SK-N-SH (cell line): ENCODE data around the gene CHD6. TPM values are rescaled to one million over a fixed set of nuclear protein-coding genes. Genes with fewer than 3 reads are reported as not detected.

ENCODE experiments used
- CTCF ChIA-PET: fragments of 300-600, 350-600 bp; formaldehyde crosslinking; extraction: SDS; loops from one replicate; lab custom pipeline; 2021; lab: Yijun Ruan, JAX
- POLR2A ChIA-PET: fragments of 350-600 bp; sonication (Branson Sonifier 250); formaldehyde crosslinking; extraction: SDS; loops from one replicate; lab custom pipeline; 2020; ENCODE audit warnings: antibody characterized with exemption, inconsistent platforms; lab: Yijun Ruan, JAX
- DNase-seq: peaks from one replicate; pipeline ENCODE4 v3.0.0; 2012
- H2AFZ ChIP-seq: fragments of 200-600 bp; sonication (generic); 2 replicates; pipeline ENCODE4 v1.8.1; 2016; ENCODE audit warnings: antibody characterized with exemption, mild to moderate bottlenecking, low read depth
- H3F3A ChIP-seq: fragments of 200-600 bp; sonication (generic); replicated peaks from 2 replicates; pipeline ENCODE3; 2016; ENCODE audit warnings: antibody characterized with exemption, mild to moderate bottlenecking; ENCODE audit not compliant: insufficient read depth
- H3K27ac ChIP-seq, 2 experiments: fragments of 200-500 bp in 1 of 2; fragments of 200-600 bp in 1 of 2; sonication (Bioruptor generic) in 1 of 2; sonication (generic), shearing (Covaris generic) in 1 of 2; 2 replicates each; pipeline versions ENCODE4 v1.5.1 to v1.6.1; 2014 to 2016; ENCODE audit warnings: low read depth in 2 of 2, inconsistent platforms in 1 of 2, low read length in 1 of 2, mild to moderate bottlenecking in 1 of 2, mixed read lengths in 1 of 2
- H3K27me3 ChIP-seq: fragments of 200-600 bp; sonication (generic), shearing (Covaris generic); 2 replicates; pipeline ENCODE4 v1.6.1; 2016; ENCODE audit warnings: mixed run types; ENCODE audit not compliant: insufficient read depth
- H3K36me3 ChIP-seq, 2 experiments: fragments of 200-500 bp in 1 of 2; fragments of 200-600 bp in 1 of 2; sonication (Bioruptor generic) in 1 of 2; sonication (generic) in 1 of 2; replicated peaks in 1 of 2; 2 replicates each; pipeline versions ENCODE3 to v1.5.1; 2014 to 2016; ENCODE audit warnings: low read length in 1 of 2, mild to moderate bottlenecking in 1 of 2; ENCODE audit not compliant: insufficient read depth in 2 of 2, control insufficient read depth in 1 of 2
- H3K4me1 ChIP-seq, 2 experiments: fragments of 200-500 bp in 1 of 2; fragments of 200-600 bp in 1 of 2; sonication (Bioruptor generic) in 1 of 2; sonication (generic), shearing (Covaris generic) in 1 of 2; 2 replicates each; pipeline versions ENCODE4 v1.5.1 to v1.6.1; 2014 to 2016; ENCODE audit warnings: low read depth in 1 of 2, low read length in 1 of 2, mixed run types in 1 of 2; ENCODE audit not compliant: insufficient read depth in 2 of 2, control insufficient read depth in 1 of 2
- H3K4me2 ChIP-seq: fragments of 200-600 bp; sonication (generic), shearing (Covaris generic); 2 replicates; pipeline ENCODE4 v1.6.1; 2017; ENCODE audit warnings: mixed run types
- H3K4me3 ChIP-seq, 2 experiments: fragments of 200-500 bp in 1 of 2; fragments of 200-600 bp in 1 of 2; sonication (Bioruptor generic) in 1 of 2; sonication (generic), shearing (Covaris generic) in 1 of 2; 2 replicates each; pipeline versions ENCODE4 v1.5.1 to v1.8.1; 2014 to 2016; ENCODE audit warnings: low read depth in 2 of 2, inconsistent platforms in 1 of 2, low read length in 1 of 2, mild to moderate bottlenecking in 1 of 2, mixed read lengths in 1 of 2, moderate library complexity in 1 of 2
- H3K79me2 ChIP-seq: fragments of 200-600 bp; sonication (generic); 2 replicates; pipeline ENCODE4 v1.8.1; 2017; ENCODE audit warnings: mild to moderate bottlenecking; ENCODE audit not compliant: insufficient read depth
- H3K9ac ChIP-seq: fragments of 200-600 bp; sonication (generic); 2 replicates; pipeline ENCODE4 v1.6.1; 2017; ENCODE audit warnings: mixed run types
- H3K9me2 ChIP-seq: fragments of 200-600 bp; sonication (generic); 2 replicates; pipeline ENCODE4 v1.6.1; 2017; ENCODE audit warnings: mixed run types
- H3K9me3 ChIP-seq: fragments of 200-600 bp; sonication (generic); 2 replicates; pipeline ENCODE4 v1.6.1; 2017; ENCODE audit warnings: mixed run types, mild to moderate bottlenecking, moderate library complexity
- H4K20me1 ChIP-seq: fragments of 200-600 bp; sonication (generic); 2 replicates; pipeline ENCODE4 v1.6.1; 2017; ENCODE audit warnings: mild to moderate bottlenecking, mixed run types; ENCODE audit not compliant: insufficient read depth
- CHD2 ChIP-seq: fragments of 150-350 bp; IDR thresholded peaks from 2 replicates; pipeline ENCODE4 v1.6.1; 2018; ENCODE audit warnings: low read length; ENCODE audit not compliant: partially characterized antibody
- CTCF ChIP-seq: fragments of 200-600 bp; sonication (generic); IDR thresholded peaks from 2 replicates; pipeline ENCODE4 v1.6.1; 2017; ENCODE audit warnings: antibody characterized with exemption, mild to moderate bottlenecking, moderate library complexity
- ELF1 ChIP-seq: IDR thresholded peaks from 2 replicates; pipeline ENCODE4 v1.4.0; 2012
- EP300 ChIP-seq, 2 experiments: IDR thresholded peaks; 2 replicates each; pipeline versions ENCODE4 v1.4.0 to v1.6.1; 2012; ENCODE audit warnings: borderline replicate concordance in 1 of 2, low read depth in 1 of 2, low read length in 1 of 2
- EZH2phosphoT487 ChIP-seq: fragments of 200-600 bp; sonication (generic); IDR thresholded peaks from 2 replicates; pipeline ENCODE4 v1.6.1; 2017; ENCODE audit warnings: low read depth, mixed run types, mild to moderate bottlenecking, antibody characterized with exemption, moderate library complexity, borderline replicate concordance
- FOXJ3 ChIP-seq: sonication (generic); formaldehyde crosslinking; IDR thresholded peaks from 2 replicates; pipeline ENCODE4 v1.5.1; 2020; ENCODE audit warnings: mild to moderate bottlenecking, missing genetic modification reagents
- GATA2 ChIP-seq: sonication (generic); formaldehyde crosslinking; IDR thresholded peaks from 2 replicates; pipeline ENCODE4 v1.5.0; 2020; ENCODE audit warnings: mild to moderate bottlenecking, missing genetic modification reagents
- MEF2A ChIP-seq: IDR thresholded peaks from 2 replicates; pipeline ENCODE4 v1.4.0; 2012; ENCODE audit warnings: low read depth, borderline replicate concordance
- MXI1 ChIP-seq: IDR thresholded peaks from 2 replicates; pipeline ENCODE4 v1.6.1; 2012; ENCODE audit warnings: mild to moderate bottlenecking, low read depth, low read length, improper control_type of control experiment
- POLR2AphosphoS5 ChIP-seq: IDR thresholded peaks from 2 replicates; pipeline ENCODE4 v1.6.1; 2012; ENCODE audit warnings: low read depth, low read length
- RCOR1 ChIP-seq: fragments of 150-350 bp; IDR thresholded peaks from 2 replicates; pipeline ENCODE4 v1.6.1; 2017; ENCODE audit warnings: antibody characterized with exemption, low read length
- RFX5 ChIP-seq: IDR thresholded peaks from 2 replicates; pipeline ENCODE4 v1.6.1; 2012; ENCODE audit warnings: mild to moderate bottlenecking, improper control_type of control experiment, low read length
- RXRA ChIP-seq: IDR thresholded peaks from 2 replicates; pipeline ENCODE4 v1.4.0; 2012; ENCODE audit warnings: low read depth, mild to moderate bottlenecking, borderline replicate concordance
- USF2 ChIP-seq: fragments of 150-350 bp; IDR thresholded peaks from 2 replicates; pipeline ENCODE4 v1.6.1; 2017; ENCODE audit warnings: antibody characterized with exemption, low read length, low read depth, borderline replicate concordance
- YY1 ChIP-seq: IDR thresholded peaks from 2 replicates; pipeline ENCODE4 v1.4.0; 2012; ENCODE audit warnings: low read depth, mild to moderate bottlenecking
- ZBTB33 ChIP-seq: IDR thresholded peaks from 2 replicates; pipeline ENCODE4 v1.4.0; 2012; ENCODE audit warnings: low read depth, borderline replicate concordance
- WGBS: methylation state at CpG from one replicate; pipeline ENCODE4 v1.1.6; 2017; ENCODE audit warnings: low lambda C conversion rate; 5-methylcytosine and 5-hydroxymethylcytosine counted together
- polyA plus RNA-seq, 3 experiments: library from polyadenylated mRNA; depleted of rRNA; stranded (reverse); fragments of >200 nt; gene quantifications; 2 replicates each; pipeline ENCODE4 v1.2.3, GENCODE V29; 2012
- TF ChIP-seq, protein P1 (sequence below): IDR thresholded peaks from 2 replicates; pipeline ENCODE4 v1.4.0; 2012; ENCODE audit warnings: low read depth, borderline replicate concordance
- TF ChIP-seq, protein P2 (sequence below): IDR thresholded peaks from 2 replicates; pipeline ENCODE4; 2012
- TF ChIP-seq, protein P3 (sequence below): fragments of 150-350 bp; IDR thresholded peaks from 2 replicates; pipeline ENCODE4 v1.6.1; 2016; ENCODE audit warnings: mild to moderate bottlenecking, low read depth, low read length

CHD6 gene
- polyA plus RNA-seq, 1 of the 3 experiments (the other 2 are of a cell fraction) = 7.1 TPM

DNA sequence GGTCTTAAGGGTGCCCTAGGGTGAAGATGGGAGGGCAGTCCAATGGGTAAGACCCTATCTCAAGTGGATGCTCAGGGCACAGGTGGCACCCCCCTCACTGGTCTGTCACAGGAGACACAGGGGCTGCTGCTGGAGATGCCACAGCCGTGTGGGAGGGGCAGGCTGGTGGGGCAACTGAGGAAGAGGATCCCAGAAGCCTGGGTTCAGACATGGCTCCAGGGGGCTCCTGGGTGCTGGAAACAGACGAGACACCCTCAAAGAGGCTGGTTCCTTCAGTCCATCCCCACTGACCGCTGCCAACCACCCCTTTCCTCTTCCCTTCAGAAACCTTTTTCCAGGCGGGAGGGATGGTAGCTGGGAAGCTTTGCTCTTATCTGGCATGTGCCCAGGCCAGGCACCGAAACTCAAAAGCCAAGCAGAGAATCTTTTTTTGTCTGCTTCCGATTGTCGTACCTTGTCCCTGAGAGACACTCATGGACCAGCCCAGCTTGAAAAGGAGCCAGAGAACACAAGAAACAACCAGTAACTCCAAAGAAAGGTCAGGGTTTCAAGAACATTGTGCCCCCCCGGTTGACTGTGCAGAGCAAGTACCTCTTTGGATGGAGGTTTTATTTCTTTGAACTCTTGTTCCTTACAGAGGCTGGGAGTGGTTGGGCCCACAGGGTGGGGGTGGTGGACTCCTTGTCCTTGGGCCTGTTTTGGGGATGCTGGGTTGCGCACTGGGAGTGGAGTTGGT, 223.1 kb downstream of the CHD6 start:
- no peaks in the 10 kb centered on the region for H3K36me3 ChIP-seq
- no peaks in the 10 kb centered on the region for H3K27me3 ChIP-seq
- TF ChIP-seq EP300 (IDR thresholded peaks at IDR 0.05; ENCODE audit: borderline replicate concordance in 1 of 2, low read depth in 1 of 2, low read length in 1 of 2) = no peak
- TF ChIP-seq ELF1 = no peak
- no peak for TF ChIP-seq ZBTB33
- TF ChIP-seq RXRA = no peak
- TF ChIP-seq USF2 = no peak
- TF ChIP-seq FOXJ3 (CRISPR knock-in tag) = no peak
- TF ChIP-seq MXI1 = no peak
- TF ChIP-seq POLR2AphosphoS5 = no peak
- no peak for TF ChIP-seq YY1
- TF ChIP-seq CTCF = no peak
- TF ChIP-seq, protein P1, sequence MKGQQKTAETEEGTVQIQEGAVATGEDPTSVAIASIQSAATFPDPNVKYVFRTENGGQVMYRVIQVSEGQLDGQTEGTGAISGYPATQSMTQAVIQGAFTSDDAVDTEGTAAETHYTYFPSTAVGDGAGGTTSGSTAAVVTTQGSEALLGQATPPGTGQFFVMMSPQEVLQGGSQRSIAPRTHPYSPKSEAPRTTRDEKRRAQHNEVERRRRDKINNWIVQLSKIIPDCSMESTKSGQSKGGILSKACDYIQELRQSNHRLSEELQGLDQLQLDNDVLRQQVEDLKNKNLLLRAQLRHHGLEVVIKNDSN = no peak
- TF ChIP-seq MEF2A = no peak
- TF ChIP-seq EZH2phosphoT487 = no peak
- no peak for TF ChIP-seq GATA2 (CRISPR knock-in tag)
- TF ChIP-seq RFX5 = no peak
- no peak for TF ChIP-seq RCOR1
- no peak for TF ChIP-seq CHD2
- TF ChIP-seq, protein P2, sequence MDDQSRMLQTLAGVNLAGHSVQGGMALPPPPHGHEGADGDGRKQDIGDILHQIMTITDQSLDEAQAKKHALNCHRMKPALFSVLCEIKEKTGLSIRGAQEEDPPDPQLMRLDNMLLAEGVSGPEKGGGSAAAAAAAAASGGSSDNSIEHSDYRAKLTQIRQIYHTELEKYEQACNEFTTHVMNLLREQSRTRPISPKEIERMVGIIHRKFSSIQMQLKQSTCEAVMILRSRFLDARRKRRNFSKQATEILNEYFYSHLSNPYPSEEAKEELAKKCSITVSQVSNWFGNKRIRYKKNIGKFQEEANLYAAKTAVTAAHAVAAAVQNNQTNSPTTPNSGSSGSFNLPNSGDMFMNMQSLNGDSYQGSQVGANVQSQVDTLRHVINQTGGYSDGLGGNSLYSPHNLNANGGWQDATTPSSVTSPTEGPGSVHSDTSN = no peak
- TF ChIP-seq, protein P3, sequence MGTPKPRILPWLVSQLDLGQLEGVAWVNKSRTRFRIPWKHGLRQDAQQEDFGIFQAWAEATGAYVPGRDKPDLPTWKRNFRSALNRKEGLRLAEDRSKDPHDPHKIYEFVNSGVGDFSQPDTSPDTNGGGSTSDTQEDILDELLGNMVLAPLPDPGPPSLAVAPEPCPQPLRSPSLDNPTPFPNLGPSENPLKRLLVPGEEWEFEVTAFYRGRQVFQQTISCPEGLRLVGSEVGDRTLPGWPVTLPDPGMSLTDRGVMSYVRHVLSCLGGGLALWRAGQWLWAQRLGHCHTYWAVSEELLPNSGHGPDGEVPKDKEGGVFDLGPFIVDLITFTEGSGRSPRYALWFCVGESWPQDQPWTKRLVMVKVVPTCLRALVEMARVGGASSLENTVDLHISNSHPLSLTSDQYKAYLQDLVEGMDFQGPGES = no peak
- TF ChIP-seq, all 33 proteins: peak for 0
- Histone ChIP-seq H3K9ac (no peak overlapping the region), H3K9me2 (no peaks in the 10 kb centered on the region), H3K79me2 (no peaks in the 10 kb centered on the region), H3K4me3 (no peak overlapping the region), H2AFZ (no peak overlapping the region), H3K27ac (no peak overlapping the region), H3K4me1 (peaks cover 0 to 32% of the 10 kb centered on the region in 2 experiments; a peak in 1 of 4 replicates), H3K9me3 (no peaks in the 10 kb centered on the region), H3K4me2 (no peak overlapping the region), H4K20me1 (no peaks in the 10 kb centered on the region), H3F3A (no peaks in the 10 kb centered on the region)
- ChIA-PET CTCF (interaction anchor here (0.7 to 1.3 kb wide), 3 partner anchors 15 to 222 kb away, joined by 3 read pairs; no protein-coding TSS in a partner anchor), POLR2A (no interaction called here)
- DNase-seq = no peak
- WGBS = 93% methylated on average over 7 of the region's 9 CpGs
